H9 (cell line): Measurements from ENCODE around the gene LPIN2. TPM values are rescaled to one million over a fixed set of nuclear protein-coding genes. Genes with fewer than 3 reads are reported as not detected.
"Not testable (repeated sequence)": the region's sequence is repeated elsewhere in the genome, so short reads cannot be mapped to it uniquely, and the experiment has no call there.

Experiments used
- DNase-seq: peaks from one replicate; pipeline ENCODE4 v3.0.0-alpha.2; 2017
- H2AFZ ChIP-seq: one replicate; pipeline ENCODE4 v1.6.1; 2013; ENCODE audit warnings: mild to moderate bottlenecking, low read length, control low read depth, moderate library complexity
- H2AK5ac ChIP-seq: 2 replicates; pipeline ENCODE4 v1.6.1; 2013; ENCODE audit warnings: low read length, control low read depth, mixed read lengths; ENCODE audit not compliant: insufficient read length
- H2BK120ac ChIP-seq: one replicate; pipeline ENCODE4 v1.6.1; 2013; ENCODE audit warnings: low read depth, mild to moderate bottlenecking, low read length, control low read depth, inconsistent platforms; ENCODE audit not compliant: poor library complexity, severe bottlenecking
- H2BK12ac ChIP-seq: 2 replicates; pipeline ENCODE4 v1.6.1; 2013; ENCODE audit warnings: low read length, control low read depth, mixed read lengths, low read depth; ENCODE audit not compliant: insufficient read length
- H2BK15ac ChIP-seq: 2 replicates; pipeline ENCODE4 v1.6.1; 2013; ENCODE audit warnings: low read depth, low read length, control low read depth
- H2BK20ac ChIP-seq: one replicate; pipeline ENCODE4 v1.6.1; 2013; ENCODE audit warnings: low read depth, mild to moderate bottlenecking, low read length, control low read depth, inconsistent platforms; ENCODE audit not compliant: poor library complexity, severe bottlenecking
- H2BK5ac ChIP-seq: 2 replicates; pipeline ENCODE4 v1.6.1; 2013; ENCODE audit warnings: low read length, control low read depth, mixed read lengths; ENCODE audit not compliant: insufficient read length
- H3K14ac ChIP-seq: 2 replicates; pipeline ENCODE4 v1.6.1; 2013; ENCODE audit warnings: low read length, control low read depth; ENCODE audit not compliant: insufficient read depth
- H3K18ac ChIP-seq: 2 replicates; pipeline ENCODE4 v1.6.1; 2013; ENCODE audit warnings: low read depth, mild to moderate bottlenecking, mixed read lengths, low read length, control low read depth; ENCODE audit not compliant: insufficient read length
- H3K23ac ChIP-seq: 2 replicates; pipeline ENCODE4 v1.6.1; 2013; ENCODE audit warnings: low read length, control low read depth, mixed read lengths, low read depth; ENCODE audit not compliant: insufficient read length
- H3K23me2 ChIP-seq: 2 replicates; pipeline ENCODE4 v1.6.1; 2013; ENCODE audit warnings: low read depth, mild to moderate bottlenecking, mixed read lengths, low read length, control low read depth; ENCODE audit not compliant: insufficient read length, poor library complexity, severe bottlenecking
- H3K27ac ChIP-seq: 2 replicates; pipeline ENCODE4 v1.5.1; 2013; ENCODE audit warnings: low read length, control low read depth, mixed read lengths, low read depth; ENCODE audit not compliant: insufficient read length
- H3K27me3 ChIP-seq: 2 replicates; pipeline ENCODE4 v1.6.1; 2013; ENCODE audit warnings: low read length, control low read depth, inconsistent platforms; ENCODE audit not compliant: insufficient read depth
- H3K4ac ChIP-seq: 2 replicates; pipeline ENCODE4 v1.6.1; 2013; ENCODE audit warnings: low read depth, mild to moderate bottlenecking, control low read depth, inconsistent platforms, low read length, moderate library complexity
- H3K4me1 ChIP-seq: 2 replicates; pipeline ENCODE4 v1.6.1; 2013; ENCODE audit warnings: low read length, control low read depth, inconsistent platforms; ENCODE audit not compliant: insufficient read depth
- H3K4me2 ChIP-seq: 2 replicates; pipeline ENCODE4 v1.6.1; 2013; ENCODE audit warnings: low read length, control low read depth, mixed read lengths; ENCODE audit not compliant: insufficient read length, insufficient read depth
- H3K56ac ChIP-seq: 2 replicates; pipeline ENCODE4 v1.6.1; 2013; ENCODE audit warnings: low read depth, mild to moderate bottlenecking, mixed read lengths, low read length, control low read depth; ENCODE audit not compliant: insufficient read length
- H3K79me1 ChIP-seq: 2 replicates; pipeline ENCODE4 v1.6.1; 2013; ENCODE audit warnings: low read depth, mild to moderate bottlenecking, moderate library complexity, low read length, control low read depth, inconsistent platforms; ENCODE audit not compliant: insufficient read depth, poor library complexity, severe bottlenecking
- H3K79me2 ChIP-seq: 2 replicates; pipeline ENCODE4 v1.6.1; 2013; ENCODE audit warnings: low read length, control low read depth, inconsistent platforms; ENCODE audit not compliant: insufficient read depth
- H3K9ac ChIP-seq: 2 replicates; pipeline ENCODE4 v1.6.1; 2013; ENCODE audit warnings: low read length, control low read depth, mixed read lengths; ENCODE audit not compliant: insufficient read length; ENCODE audit errors: extremely low read depth
- H3K9me3 ChIP-seq: one replicate; pipeline ENCODE4 v1.6.1; 2013; ENCODE audit warnings: low read depth, low read length, inconsistent platforms; ENCODE audit not compliant: control insufficient read depth
- H3T11ph ChIP-seq: one replicate; pipeline ENCODE4 v1.6.1; 2013; ENCODE audit warnings: mild to moderate bottlenecking, low read length, control low read depth, inconsistent platforms
- H4K20me1 ChIP-seq: one replicate; pipeline ENCODE4 v1.6.1; 2013; ENCODE audit not compliant: control insufficient read depth, insufficient read length, insufficient read depth
- H4K5ac ChIP-seq: 2 replicates; pipeline ENCODE4 v1.6.1; 2013; ENCODE audit warnings: low read depth, mild to moderate bottlenecking, mixed read lengths, low read length, control low read depth; ENCODE audit not compliant: insufficient read length
- H4K8ac ChIP-seq: replicated peaks from 2 replicates; pipeline ENCODE4 v1.6.1; 2013; ENCODE audit warnings: low read length, control low read depth, mixed read lengths, low read depth; ENCODE audit not compliant: insufficient read length
- H4K91ac ChIP-seq: 2 replicates; pipeline ENCODE4 v1.6.1; 2013; ENCODE audit warnings: low read depth, mild to moderate bottlenecking, moderate library complexity, mixed read lengths, low read length, control low read depth; ENCODE audit not compliant: insufficient read length
- H3K27ac Mint-ChIP-seq, 3 experiments: 2 replicates in 2 of 3; 3 replicates in 1 of 3; pipeline ENCODE4 v1.8.0; 2020 to 2021; ENCODE audit warnings: mixed read lengths in 3 of 3, mild to moderate bottlenecking in 1 of 3, moderate library complexity in 1 of 3
- H3K27me3 Mint-ChIP-seq: 2 replicates; pipeline ENCODE4 v1.8.0; 2021; ENCODE audit warnings: low read depth, mild to moderate bottlenecking, moderate library complexity, mixed read lengths
- H3K36me3 Mint-ChIP-seq, 3 experiments: 2 replicates in 2 of 3; 3 replicates in 1 of 3; pipeline ENCODE4 v1.8.0; 2020 to 2021; ENCODE audit warnings: low read depth in 3 of 3, mixed read lengths in 3 of 3; ENCODE audit not compliant: insufficient read depth in 1 of 3
- H3K4me1 Mint-ChIP-seq, 2 experiments: 2 replicates each; pipeline ENCODE4 v1.8.0; 2020; ENCODE audit warnings: mixed read lengths in 2 of 2
- H3K4me3 Mint-ChIP-seq, 2 experiments: 2 replicates in 1 of 2; 3 replicates in 1 of 2; pipeline ENCODE4 v1.8.0; 2020 to 2021; ENCODE audit warnings: mild to moderate bottlenecking in 2 of 2, mixed read lengths in 2 of 2, moderate library complexity in 1 of 2
- H3K9me3 Mint-ChIP-seq, 2 experiments: 2 replicates in 1 of 2; 3 replicates in 1 of 2; pipeline ENCODE4 v1.8.0; 2020; ENCODE audit warnings: mild to moderate bottlenecking in 2 of 2, mixed read lengths in 2 of 2, moderate library complexity in 1 of 2
- CTCF ChIP-seq: fragments of 200-600 bp; sonication (generic); conservative IDR thresholded peaks from 3 replicates; pipeline ENCODE4 v1.8.0; 2021; ENCODE audit warnings: antibody characterized with exemption, mild to moderate bottlenecking
- WGBS: extraction: QIAGEN DNeasy Blood & Tissue Kit; methylation state at CpG from one replicate; pipeline ENCODE4 v1.1.7; 2013; ENCODE audit warnings: missing lambda C conversion rate, low lambda C conversion rate, mixed read lengths; ENCODE audit not compliant: insufficient read length; ENCODE audit errors: extremely low coverage; 5-methylcytosine and 5-hydroxymethylcytosine counted together
- total RNA-seq: library from RNA; stranded (reverse); gene quantifications from 2 replicates; pipeline ENCODE4 v1.2.1, GENCODE V29; 2021

Gene LPIN2
- total RNA-seq, 1 experiment from 2014 or later: 9.2 TPM

GRCh38 chr18:3051718-3052410, 38.9 kb upstream of the LPIN2 start:
- H3K4me2 ChIP-seq: no peak overlapping the region
- no peaks in the 10 kb centered on the region for H3K79me2 ChIP-seq
- H4K5ac ChIP-seq: no peak overlapping the region
- H2BK120ac ChIP-seq: no peak overlapping the region
- Mint-ChIP-seq H3K36me3 (peaks cover 0 to 14% (median 3%) of the 10 kb centered on the region in 3 experiments; a peak in 5 of 7 replicates), H3K9me3 (peaks cover 8 to 11% of the 10 kb centered on the region in 2 experiments; a peak in 4 of 5 replicates), H3K4me1 (peaks cover 18 to 22% of the 10 kb centered on the region in 2 experiments), H3K27me3 (no peaks in the 10 kb centered on the region), H3K27ac (no peak overlapping the region), H3K4me3 (no peak overlapping the region)
- H2AK5ac ChIP-seq: no peak overlapping the region
- no peak overlapping the region for H3K4ac ChIP-seq
- no peak overlapping the region for H3T11ph ChIP-seq
- no peak for DNase-seq
- WGBS: no CpG with 5 or more reads among the region's 8 CpGs
- H4K8ac ChIP-seq: no peak overlapping the region
- no peak overlapping the region for H3K23ac ChIP-seq
- no peaks in the 10 kb centered on the region for H3K79me1 ChIP-seq
- no peak overlapping the region for H3K56ac ChIP-seq
- H4K20me1 ChIP-seq: no peaks in the 10 kb centered on the region
- no peak overlapping the region for H3K27ac ChIP-seq
- H3K18ac ChIP-seq: no peak overlapping the region
- no peaks in the 10 kb centered on the region; the same call in 1 of the 2 replicates for H3K4me1 ChIP-seq
- no peaks in the 10 kb centered on the region for H3K23me2 ChIP-seq
- H2BK5ac ChIP-seq: no peak overlapping the region
- no peaks in the 10 kb centered on the region for H3K9me3 ChIP-seq
- H4K91ac ChIP-seq: no peak overlapping the region
- no peaks in the 10 kb centered on the region for H3K27me3 ChIP-seq
- TF ChIP-seq CTCF: no peak
- H2AFZ ChIP-seq: no peak overlapping the region
- H3K9ac ChIP-seq: no peak overlapping the region
- H2BK12ac ChIP-seq: no peak overlapping the region
- H2BK15ac ChIP-seq: no peak overlapping the region
- no peak overlapping the region for H2BK20ac ChIP-seq
- no peak overlapping the region for H3K14ac ChIP-seq

GRCh38 chr18:3049897-3050454, 37.0 kb upstream of the LPIN2 start:
- not testable (repeated sequence) for H3K56ac ChIP-seq, H2BK5ac ChIP-seq, H3T11ph ChIP-seq, H3K27me3 ChIP-seq, H3K14ac ChIP-seq, DNase-seq, H3K27me3 Mint-ChIP-seq, H2BK12ac ChIP-seq, H2AK5ac ChIP-seq, H3K27ac Mint-ChIP-seq, H4K5ac ChIP-seq, H3K4me2 ChIP-seq, H3K9ac ChIP-seq, H4K8ac ChIP-seq, H3K4me1 ChIP-seq, H3K79me1 ChIP-seq, H2BK120ac ChIP-seq, H3K9me3 ChIP-seq, H4K20me1 ChIP-seq, H3K23ac ChIP-seq, H3K18ac ChIP-seq, H3K27ac ChIP-seq, H3K23me2 ChIP-seq, H3K4me3 Mint-ChIP-seq, H3K4ac ChIP-seq, H3K79me2 ChIP-seq, H2BK20ac ChIP-seq, H2AFZ ChIP-seq, H2BK15ac ChIP-seq, H4K91ac ChIP-seq
- H3K9me3 Mint-ChIP-seq: peaks cover 8 to 11% of the 10 kb centered on the region in 2 experiments; a peak in 4 of 5 replicates
- no CpG with 5 or more reads among the region's 8 CpGs for WGBS
- H3K36me3 Mint-ChIP-seq: peaks cover 0 to 14% (median 3%) of the 10 kb centered on the region in 3 experiments; a peak in 5 of 7 replicates
- peaks cover 22 to 29% of the 10 kb centered on the region in 2 experiments for H3K4me1 Mint-ChIP-seq
